KMS-11 (cell line): ENCODE measurements around the gene DVL1.

Source experiments
- H2AFZ ChIP-seq: fragments of 200-600 bp; sonication (generic); 2 replicates; pipeline ENCODE4 v1.6.1; 2016; ENCODE audit warnings: antibody characterized with exemption, mixed run types, low read depth
- H3K27ac ChIP-seq: fragments of 200-600 bp; sonication (generic); 2 replicates; pipeline ENCODE4 v1.6.1; 2016; ENCODE audit warnings: mild to moderate bottlenecking, mixed run types
- H3K27me3 ChIP-seq: fragments of 200-600 bp; sonication (generic); 2 replicates; pipeline ENCODE4 v1.6.1; 2017; ENCODE audit warnings: mild to moderate bottlenecking, low read depth, mixed run types, moderate library complexity; ENCODE audit not compliant: insufficient read depth
- H3K36me3 ChIP-seq: fragments of 200-600 bp; sonication (generic); 2 replicates; pipeline ENCODE4 v1.6.1; 2017; ENCODE audit warnings: mild to moderate bottlenecking, mixed run types; ENCODE audit not compliant: insufficient read depth
- H3K4me1 ChIP-seq: fragments of 200-600 bp; sonication (generic); 2 replicates; pipeline ENCODE4 v1.6.1; 2016; ENCODE audit warnings: mild to moderate bottlenecking, low read depth, mixed run types; ENCODE audit not compliant: poor library complexity, severe bottlenecking
- H3K4me2 ChIP-seq: fragments of 200-600 bp; sonication (generic); 2 replicates; pipeline ENCODE4 v1.7.0; 2016; ENCODE audit warnings: mild to moderate bottlenecking, mixed run types
- H3K4me3 ChIP-seq: fragments of 200-600 bp; sonication (generic); IDR thresholded peaks from 2 replicates; pipeline ENCODE4 v1.6.1; 2017; ENCODE audit warnings: low read depth, low read length, mixed read lengths; ENCODE audit not compliant: insufficient read depth
- H3K79me2 ChIP-seq: fragments of 200-600 bp; sonication (generic); 2 replicates; pipeline ENCODE4 v1.6.1; 2016; ENCODE audit warnings: low read depth, mixed run types; ENCODE audit not compliant: insufficient read depth
- H3K9ac ChIP-seq: fragments of 200-600 bp; sonication (generic); 2 replicates; pipeline ENCODE4 v1.6.1; 2016; ENCODE audit warnings: mild to moderate bottlenecking, mixed run types
- H4K20me1 ChIP-seq: fragments of 200-600 bp; sonication (generic); 2 replicates; pipeline ENCODE4 v1.6.1; 2016; ENCODE audit warnings: mild to moderate bottlenecking, mixed run types; ENCODE audit not compliant: insufficient read depth
- TF ChIP-seq, protein P1 (sequence below): fragments of 200-600 bp; sonication (generic); conservative IDR thresholded peaks from 2 replicates; pipeline ENCODE4 v1.6.1; 2017; ENCODE audit warnings: low read depth, mild to moderate bottlenecking, antibody characterized with exemption, low read length, moderate library complexity, mixed read lengths

DVL1 gene

DNA sequence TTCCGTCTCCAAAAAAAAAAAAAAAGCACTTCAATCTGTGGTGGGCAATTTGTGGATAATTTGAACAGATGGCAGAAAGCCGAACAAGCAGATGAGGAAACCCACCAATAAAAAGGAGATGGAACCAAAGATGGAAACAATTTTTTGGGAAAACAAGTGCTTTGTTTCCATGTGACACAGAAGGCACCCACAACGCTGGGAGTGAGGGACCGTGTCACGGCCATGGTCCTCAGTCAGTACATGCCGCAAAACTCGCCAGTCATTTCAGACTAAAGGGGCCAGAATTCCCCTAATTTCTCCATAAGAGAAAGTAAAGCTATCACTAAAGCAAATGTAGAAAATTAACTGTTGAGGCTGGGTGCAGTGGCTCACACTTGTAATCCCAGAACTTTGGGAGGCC is 44.9 kb upstream of the DVL1 start:
- TF ChIP-seq, protein P1, sequence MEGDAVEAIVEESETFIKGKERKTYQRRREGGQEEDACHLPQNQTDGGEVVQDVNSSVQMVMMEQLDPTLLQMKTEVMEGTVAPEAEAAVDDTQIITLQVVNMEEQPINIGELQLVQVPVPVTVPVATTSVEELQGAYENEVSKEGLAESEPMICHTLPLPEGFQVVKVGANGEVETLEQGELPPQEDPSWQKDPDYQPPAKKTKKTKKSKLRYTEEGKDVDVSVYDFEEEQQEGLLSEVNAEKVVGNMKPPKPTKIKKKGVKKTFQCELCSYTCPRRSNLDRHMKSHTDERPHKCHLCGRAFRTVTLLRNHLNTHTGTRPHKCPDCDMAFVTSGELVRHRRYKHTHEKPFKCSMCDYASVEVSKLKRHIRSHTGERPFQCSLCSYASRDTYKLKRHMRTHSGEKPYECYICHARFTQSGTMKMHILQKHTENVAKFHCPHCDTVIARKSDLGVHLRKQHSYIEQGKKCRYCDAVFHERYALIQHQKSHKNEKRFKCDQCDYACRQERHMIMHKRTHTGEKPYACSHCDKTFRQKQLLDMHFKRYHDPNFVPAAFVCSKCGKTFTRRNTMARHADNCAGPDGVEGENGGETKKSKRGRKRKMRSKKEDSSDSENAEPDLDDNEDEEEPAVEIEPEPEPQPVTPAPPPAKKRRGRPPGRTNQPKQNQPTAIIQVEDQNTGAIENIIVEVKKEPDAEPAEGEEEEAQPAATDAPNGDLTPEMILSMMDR = no peak
- Histone ChIP-seq H4K20me1 (no peaks in the 10 kb centered on the region), H3K4me3 (no peak overlapping the region), H3K27ac (no peak overlapping the region), H2AFZ (no peak overlapping the region), H3K4me1 (peaks cover 19% of the 10 kb centered on the region), H3K79me2 (peaks cover 61% of the 10 kb centered on the region), H3K36me3 (peaks cover 54% of the 10 kb centered on the region; the same call in 1 of the 2 replicates), H3K4me2 (no peak overlapping the region), H3K9ac (no peak overlapping the region), H3K27me3 (no peaks in the 10 kb centered on the region)

DNA sequence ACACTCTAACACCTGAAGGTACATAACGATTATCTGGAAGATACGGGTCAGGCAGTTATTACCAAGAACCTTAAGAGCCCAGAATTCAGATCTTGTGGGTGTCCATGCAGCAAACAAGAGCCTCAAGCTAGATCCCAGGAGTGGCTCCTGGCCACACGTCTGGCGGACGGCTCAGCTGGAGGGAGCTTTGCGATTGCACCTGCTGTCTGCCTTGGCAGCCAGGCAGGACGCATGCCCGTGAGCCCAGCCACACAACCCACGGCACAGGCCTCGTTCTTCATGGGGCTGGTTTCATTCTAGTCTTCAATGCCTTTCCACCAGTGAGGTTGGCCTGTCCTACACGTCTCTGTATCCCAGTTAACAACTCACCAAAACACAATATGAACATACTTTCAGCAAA is 44.2 kb upstream of the DVL1 start:
- H2AFZ ChIP-seq = no peak overlapping the region
- H3K9ac ChIP-seq = no peak overlapping the region
- H3K79me2 ChIP-seq = peaks cover 54% of the 10 kb centered on the region
- no peaks in the 10 kb centered on the region for H3K27me3 ChIP-seq
- no peak overlapping the region for H3K27ac ChIP-seq
- H3K4me3 ChIP-seq = no peak overlapping the region
- TF ChIP-seq, protein P1 = no peak
- H4K20me1 ChIP-seq = no peaks in the 10 kb centered on the region
- H3K4me1 ChIP-seq = peaks cover 19% of the 10 kb centered on the region
- H3K36me3 ChIP-seq = peaks cover 58% of the 10 kb centered on the region; the same call in 1 of the 2 replicates
- no peak overlapping the region for H3K4me2 ChIP-seq

DNA sequence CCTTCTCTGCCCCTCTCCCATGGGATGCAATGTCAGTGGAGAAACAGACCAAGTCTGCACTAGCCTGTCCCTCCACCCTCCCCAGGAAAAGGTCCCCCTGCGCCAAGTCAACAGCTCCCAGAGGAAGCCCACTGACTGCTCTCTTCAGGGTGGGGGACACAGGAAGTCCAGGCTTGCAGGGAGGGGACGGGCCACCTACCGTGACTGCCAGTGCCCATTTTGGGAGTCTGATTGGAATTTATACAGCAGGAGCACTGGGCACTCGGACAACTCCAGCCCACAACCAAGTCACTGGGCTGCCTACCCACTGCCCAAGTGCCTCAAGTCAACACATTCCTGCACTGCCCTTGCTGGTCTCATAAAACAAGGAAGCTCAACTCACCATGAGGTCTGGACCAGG is 43.8 kb upstream of the DVL1 start:
- no peaks in the 10 kb centered on the region for H3K27me3 ChIP-seq
- H3K4me2 ChIP-seq = no peak overlapping the region
- H3K36me3 ChIP-seq = peaks cover 62% of the 10 kb centered on the region; the same call in 1 of the 2 replicates
- no peak overlapping the region for H3K9ac ChIP-seq
- no peak overlapping the region for H3K4me3 ChIP-seq
- TF ChIP-seq, protein P1 = no peak
- no peak overlapping the region for H2AFZ ChIP-seq
- H3K79me2 ChIP-seq = peaks cover 50% of the 10 kb centered on the region
- no peak overlapping the region for H3K27ac ChIP-seq
- H3K4me1 ChIP-seq = peaks cover 18% of the 10 kb centered on the region
- no peaks in the 10 kb centered on the region for H4K20me1 ChIP-seq

DNA sequence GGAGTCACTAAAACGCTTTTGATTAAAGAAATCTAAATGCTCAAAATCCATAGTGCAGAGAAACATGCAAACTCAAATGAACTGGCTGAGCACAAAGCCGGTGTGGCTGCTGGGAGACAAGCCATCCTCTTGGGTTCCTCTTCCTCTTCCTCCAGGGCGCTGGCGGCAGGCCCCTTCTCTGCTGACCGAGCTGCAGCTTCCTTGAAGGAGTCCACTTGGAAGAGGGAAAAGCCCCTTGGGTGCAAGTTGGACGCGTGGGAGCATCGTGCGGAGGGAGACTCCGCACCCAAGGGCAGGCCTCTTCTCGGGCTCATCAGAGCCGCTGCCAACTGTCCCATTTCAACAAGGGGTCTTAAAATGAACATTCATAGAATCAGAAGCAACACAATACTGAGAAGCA is 42.0 kb upstream of the DVL1 start:
- no peak overlapping the region for H3K9ac ChIP-seq
- TF ChIP-seq, protein P1 = no peak
- H3K27ac ChIP-seq = no peak overlapping the region
- H2AFZ ChIP-seq = no peak overlapping the region
- H3K36me3 ChIP-seq = peaks cover 67% of the 10 kb centered on the region; the same call in 1 of the 2 replicates
- no peaks in the 10 kb centered on the region for H4K20me1 ChIP-seq
- H3K4me1 ChIP-seq = peaks cover 5% of the 10 kb centered on the region
- H3K79me2 ChIP-seq = peaks cover 32% of the 10 kb centered on the region; the same call in 1 of the 2 replicates
- no peak overlapping the region for H3K4me2 ChIP-seq
- H3K27me3 ChIP-seq = no peaks in the 10 kb centered on the region
- no peak overlapping the region for H3K4me3 ChIP-seq
